ENCODE measurements around the gene PAK1.

PAK1 gene

DNA sequence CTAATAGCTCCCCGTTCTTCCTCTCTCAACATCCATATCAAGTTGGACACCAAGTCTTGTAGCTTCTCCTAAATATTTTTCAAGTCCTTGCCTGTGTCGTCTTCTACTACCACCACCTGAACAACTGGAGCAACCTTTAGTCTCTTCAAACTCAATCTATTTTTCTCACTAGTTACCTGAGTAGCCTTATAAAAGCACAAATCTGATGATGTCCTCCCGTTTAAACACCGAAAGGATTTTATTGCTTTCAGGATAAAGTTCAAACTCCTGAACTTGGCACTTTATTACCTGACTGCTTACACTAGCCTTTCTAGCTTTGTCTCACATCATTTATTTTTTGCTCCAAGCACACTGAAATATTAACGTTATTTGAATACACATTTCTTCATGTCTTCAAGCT is 1.3 kb upstream of the PAK1 start:
- in situ Hi-C loops (cut with MboI; ENCODE audit: low sequenced_read_pairs) = no loop called here

DNA sequence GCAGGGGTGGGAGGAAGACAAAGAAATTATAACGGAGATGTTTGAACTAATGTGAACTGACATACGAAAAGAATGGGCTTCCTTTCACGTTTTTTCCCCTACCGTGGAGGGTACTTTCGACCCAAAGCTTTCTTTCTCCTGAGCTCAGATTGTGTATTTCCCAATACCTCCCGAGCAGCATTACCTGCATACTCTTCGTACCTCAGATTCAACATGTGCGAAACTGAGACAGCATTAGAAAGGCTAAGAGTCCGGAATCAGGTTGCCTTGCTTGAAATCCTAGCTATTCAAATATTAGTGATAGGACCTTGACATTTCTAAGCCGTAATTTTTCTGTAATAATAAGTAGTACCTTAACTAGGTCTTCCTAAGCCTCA is 778 bp upstream of the PAK1 start:
- in situ Hi-C loops (cut with MboI; ENCODE audit: low sequenced_read_pairs) = no loop called here

DNA sequence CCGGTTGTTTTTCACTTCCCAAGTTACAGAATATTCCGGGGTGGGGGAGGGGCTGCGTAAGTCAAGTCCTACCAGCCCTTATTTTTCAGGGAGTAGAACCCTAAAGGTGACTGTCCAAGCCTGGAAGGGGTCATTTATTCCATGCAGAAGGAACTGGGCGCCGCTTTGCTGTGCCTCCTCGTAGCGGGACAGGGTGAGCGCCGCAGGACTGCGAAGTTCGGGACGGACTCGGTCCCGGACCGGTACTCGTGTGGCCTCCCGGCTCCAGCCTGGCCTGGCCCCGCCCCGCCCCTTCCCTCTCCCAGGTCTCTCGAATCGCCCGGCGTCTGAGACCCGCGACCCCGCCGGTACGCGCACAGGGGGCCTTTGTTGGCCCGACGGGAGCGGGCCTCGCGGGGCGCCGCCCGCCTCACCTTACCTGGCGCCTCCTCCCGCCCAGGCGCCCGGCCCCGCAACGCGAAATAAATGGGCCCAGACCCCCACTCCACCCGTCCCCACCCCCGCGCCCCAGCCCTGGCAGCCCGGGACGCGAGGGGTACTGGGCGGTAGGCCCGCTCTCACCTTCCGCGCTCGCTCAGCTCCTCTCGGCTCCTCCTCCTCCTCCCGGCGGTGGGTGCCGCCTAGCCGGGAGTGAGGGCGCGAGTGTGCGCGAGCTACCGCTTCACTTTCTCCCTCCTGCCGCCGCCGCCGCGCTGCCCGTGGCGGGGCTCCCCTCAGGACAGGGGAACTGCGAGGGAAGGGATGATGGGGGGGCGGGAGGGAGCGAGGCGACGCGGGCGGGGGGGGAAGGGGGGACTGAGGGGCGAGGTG is 698 bp downstream of the PAK1 start:
- in situ Hi-C loops (cut with MboI; ENCODE audit: low sequenced_read_pairs) = no loop called here

DNA sequence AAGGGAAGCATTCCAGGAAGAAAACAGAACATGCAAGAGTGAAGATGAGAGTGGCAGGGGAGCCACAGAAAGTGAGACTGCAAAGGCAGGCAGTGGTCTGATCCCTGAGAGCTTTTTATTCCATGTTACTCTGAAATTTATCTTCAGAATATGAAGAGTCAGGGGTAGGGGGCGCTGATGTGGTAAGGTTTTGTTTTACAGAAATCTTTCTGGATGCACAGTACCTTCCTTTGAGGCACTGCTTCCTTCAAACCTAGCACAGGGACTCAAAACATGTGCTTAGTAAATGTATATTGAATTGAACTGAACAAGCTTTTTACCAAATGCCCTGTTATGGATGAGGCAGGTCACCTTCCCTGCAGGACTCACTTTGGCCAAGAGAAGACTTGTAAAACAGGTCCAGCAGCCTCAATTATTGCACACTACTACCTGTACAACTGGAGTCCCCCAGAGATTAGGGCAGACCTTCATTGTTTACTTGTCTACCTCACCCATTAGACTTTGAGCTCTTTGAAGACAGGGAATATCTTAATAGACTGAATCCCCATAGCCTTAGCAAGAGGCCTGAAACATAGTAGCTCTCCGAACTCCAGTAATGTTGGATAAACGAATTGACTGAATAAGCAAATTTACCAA is 2.2 kb downstream of the PAK1 start:
- in situ Hi-C loops (cut with MboI; ENCODE audit: low sequenced_read_pairs) = no loop called here

DNA sequence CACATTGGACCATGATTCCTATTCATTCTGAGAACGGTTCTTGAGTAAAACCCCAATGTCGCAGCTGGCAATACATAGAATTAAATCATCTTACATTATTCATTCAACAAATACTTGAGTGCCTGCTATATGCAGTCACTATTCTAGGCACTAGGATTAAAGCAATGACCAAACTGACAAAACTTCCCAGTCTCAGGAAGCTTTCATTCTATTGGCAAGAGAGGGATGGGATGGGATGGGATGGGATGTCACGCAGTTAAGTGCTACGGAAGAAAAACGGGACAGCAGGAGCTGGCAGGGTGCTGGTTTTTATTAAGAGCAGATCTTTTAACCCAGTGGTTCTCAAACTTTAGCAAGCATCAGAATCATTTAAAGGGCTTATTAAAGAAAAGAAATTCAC is 2.9 kb downstream of the PAK1 start:
- in situ Hi-C loops (cut with MboI; ENCODE audit: low sequenced_read_pairs) = no loop called here

DNA sequence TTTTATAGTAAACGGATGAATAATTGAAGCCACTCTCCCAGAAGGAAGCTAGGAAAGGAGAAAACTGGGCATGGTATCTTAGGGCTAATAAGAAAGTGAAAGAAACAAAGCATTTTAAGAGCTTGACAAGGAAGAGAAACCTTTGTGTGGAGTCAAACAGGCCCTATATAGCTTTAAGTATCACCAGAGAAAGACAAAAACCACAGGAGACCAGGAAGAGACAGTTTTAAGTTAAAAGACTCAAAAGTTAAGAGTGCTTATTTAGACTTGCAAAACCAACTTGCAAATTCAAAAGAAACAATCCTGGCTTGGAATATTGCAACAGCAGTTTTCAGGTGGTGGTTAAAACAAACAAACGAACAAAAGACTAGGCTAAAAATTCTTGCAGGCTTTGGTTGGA is 3.4 kb downstream of the PAK1 start:
- in situ Hi-C loops (cut with MboI; ENCODE audit: low sequenced_read_pairs) = no loop called here

DNA sequence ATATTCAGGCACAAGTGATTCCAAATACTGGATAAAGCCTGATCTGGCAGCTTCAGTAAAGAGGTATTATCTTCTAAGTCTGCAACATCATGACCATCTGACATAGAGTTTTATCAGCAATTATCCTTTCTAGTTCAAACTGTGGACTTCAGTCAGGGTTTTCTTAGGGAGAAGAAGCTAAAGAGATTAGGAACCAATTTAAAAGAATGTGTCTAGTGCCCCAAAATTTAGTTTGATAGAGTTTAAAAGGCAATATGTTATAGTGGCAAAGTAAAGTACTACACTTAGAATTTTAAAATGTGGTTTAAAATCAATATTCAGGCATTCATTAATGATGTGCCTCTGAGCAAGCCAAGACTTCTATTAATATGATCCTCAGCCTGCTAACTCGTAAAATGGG is 5.4 kb downstream of the PAK1 start:
- in situ Hi-C loops (cut with MboI; ENCODE audit: low sequenced_read_pairs) = no loop called here

DNA sequence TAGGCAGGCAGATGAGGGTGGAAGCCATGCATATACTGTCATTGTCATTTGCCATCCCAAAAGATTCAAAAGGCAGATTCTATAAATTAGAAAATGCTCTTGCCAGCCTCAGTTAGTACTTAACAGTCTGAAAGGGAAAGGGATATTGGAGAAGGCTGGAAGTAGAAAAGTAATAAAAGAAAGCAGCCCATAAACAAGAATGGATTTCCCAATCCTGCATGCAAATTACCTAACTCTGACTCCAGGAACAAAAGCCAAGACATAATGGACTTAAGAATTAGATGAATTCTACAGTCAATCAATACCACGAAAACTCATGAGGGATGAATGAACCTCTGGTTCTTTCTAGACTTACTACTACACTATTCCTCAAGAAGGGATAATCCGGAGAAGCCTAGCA is 5.9 kb downstream of the PAK1 start:
- in situ Hi-C loops (cut with MboI; ENCODE audit: low sequenced_read_pairs) = no loop called here

DNA sequence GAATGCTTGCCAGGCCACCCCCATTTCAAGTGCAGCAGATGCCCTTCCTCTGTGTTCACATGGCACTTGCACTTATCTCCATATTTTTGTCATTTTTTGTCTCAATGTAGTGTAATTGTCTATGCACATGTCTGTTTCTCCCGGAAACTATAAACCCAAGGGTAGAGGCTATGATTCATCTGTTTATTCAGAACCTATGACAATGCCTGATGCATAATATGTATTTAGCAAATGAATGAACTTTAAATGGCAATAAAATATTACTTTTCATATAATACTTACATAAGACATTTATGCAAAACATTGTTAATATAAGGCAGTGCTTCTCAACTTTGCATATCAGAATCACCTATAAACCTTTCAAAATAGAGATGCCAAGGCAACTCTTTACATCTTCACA is 6.7 kb downstream of the PAK1 start:
- in situ Hi-C loops (cut with MboI; ENCODE audit: low sequenced_read_pairs) = no loop called here

DNA sequence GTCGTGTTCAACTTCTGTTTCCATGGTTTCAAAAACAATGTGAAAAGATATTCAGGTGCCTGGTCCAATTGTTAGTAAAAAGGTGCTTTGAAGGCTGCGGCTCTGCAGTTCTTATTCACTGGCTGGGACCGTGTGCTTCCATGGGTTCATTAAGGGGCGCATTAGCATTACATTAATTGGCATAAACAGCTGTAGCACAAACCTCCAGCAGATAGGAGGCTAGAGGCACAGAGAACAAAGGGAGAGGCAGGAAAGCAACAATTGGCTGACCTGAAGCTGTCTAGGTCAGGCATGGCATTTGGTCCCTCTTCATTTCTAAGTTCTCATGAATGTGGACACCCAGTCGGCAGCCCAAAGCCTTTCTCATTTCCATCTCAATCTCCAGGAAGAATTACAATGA is 16.6 kb downstream of the PAK1 start:
- in situ Hi-C loops (cut with MboI; ENCODE audit: low sequenced_read_pairs) = no loop called here

DNA sequence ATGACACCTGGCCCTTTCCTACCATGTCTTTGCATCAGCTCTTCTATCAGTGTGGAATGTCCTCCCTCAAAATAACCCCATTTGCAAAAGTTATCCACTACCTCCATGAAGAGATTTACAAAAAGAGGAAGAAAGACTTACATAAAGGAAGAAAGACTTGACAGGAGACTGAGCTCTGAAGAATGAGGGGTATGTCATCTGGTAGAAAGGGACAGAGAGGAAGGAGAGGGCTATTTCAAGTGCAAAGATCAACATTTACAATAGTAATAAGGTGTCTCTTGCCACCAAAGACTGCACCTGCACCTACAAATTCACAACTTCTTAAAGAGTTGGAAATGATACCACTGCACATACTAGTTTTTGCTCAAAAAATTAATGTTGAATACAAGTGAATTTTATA is 18.2 kb downstream of the PAK1 start:
- in situ Hi-C loops (cut with MboI; ENCODE audit: low sequenced_read_pairs) = no loop called here

DNA sequence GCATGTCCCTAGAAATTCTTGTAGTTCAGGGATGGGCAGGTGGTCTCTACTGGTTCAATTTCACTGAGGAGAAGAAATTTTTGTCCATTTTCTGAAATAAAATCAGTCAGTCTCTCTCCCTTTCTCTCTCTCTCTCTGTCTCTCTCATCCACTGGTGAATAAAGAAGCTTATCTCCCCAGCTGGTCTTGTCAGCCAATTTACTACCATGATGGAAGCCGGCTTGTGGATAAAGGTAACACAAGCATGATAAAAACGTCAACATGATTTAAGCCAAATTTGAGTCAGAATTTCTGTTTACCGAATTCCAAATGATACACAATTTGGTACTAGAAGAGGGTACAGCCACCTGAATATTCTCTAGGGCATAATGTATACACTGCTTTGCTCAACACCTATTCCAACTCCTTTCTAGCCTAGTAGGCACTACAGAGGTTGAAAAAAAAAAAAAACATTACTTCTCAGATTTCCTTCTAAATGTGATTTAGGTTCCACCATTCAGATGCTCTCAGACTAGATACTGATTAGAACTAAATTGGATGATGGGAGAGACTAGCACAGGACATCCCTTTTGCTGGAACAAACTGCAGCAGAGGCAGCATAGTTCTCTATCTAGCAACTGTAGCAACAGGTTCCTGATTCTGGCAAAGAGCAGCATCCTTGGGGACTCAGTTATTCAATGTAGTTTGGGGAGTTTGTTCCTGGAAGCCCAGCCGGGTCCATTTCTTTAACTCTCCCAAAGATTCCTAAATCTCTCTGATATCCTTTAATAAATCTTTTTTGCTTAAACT is 18.8 kb downstream of the PAK1 start:
- in situ Hi-C loops (cut with MboI; ENCODE audit: low sequenced_read_pairs) = no loop called here

DNA sequence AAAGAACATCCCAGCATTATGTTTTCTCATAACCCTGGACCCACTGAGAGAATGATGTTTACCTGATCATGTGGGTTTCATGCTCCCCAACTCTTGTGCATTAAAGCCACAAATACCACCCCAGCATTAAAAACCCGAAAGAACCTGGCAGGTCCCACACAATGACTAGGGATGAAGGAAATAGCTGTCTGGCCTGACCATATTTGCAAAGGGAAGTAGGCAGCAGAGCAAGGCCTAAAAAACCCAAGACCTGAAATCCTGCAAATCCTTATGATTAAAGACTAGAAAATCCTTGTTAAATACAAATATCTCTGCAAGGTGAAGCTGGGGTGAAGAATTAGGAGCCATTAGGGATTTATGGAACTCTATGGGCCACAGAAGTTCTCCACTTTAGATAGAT is 23.7 kb downstream of the PAK1 start:
- in situ Hi-C loops (cut with MboI; ENCODE audit: low sequenced_read_pairs) = no loop called here

DNA sequence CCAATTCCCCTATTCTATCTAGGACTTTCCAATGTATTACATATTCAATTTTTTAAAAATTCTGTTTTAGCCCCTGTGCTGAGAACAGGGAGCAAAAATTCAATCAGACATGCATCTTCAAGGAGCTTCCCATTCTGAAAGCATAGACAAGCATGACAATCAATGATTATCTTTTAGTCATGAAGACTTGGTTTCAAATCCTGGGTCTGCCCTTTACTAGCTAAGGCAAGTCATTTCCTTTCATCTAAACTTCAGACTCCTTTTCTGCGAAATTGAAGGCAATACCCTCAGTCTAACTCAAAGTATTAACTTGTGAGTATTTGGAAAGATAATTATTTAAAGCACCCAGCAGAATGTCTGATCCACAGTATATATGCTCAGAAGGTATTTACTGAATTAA is 24.1 kb downstream of the PAK1 start:
- in situ Hi-C loops (cut with MboI; ENCODE audit: low sequenced_read_pairs) = no loop called here

DNA sequence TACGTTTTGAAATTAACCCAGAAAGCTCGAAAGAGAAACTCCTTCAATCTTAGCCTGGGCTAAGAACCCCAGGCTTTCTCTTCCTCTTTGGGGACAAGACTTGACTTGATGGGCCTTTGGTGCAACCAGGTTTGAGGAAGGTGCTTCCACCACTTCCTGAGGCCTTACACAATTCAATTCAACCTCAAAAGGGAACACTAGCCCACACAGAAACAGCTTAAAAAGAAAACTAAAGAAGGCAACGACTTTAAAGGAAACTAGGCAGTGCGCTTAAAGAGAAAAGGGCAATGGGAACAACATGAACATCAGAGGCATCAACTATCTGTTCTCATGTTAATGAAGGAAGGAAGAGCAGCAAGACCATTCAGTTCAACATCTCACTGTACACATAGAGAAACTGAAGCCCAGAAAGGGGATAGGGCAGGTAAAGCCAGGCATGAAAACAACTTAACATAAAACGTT is 24.8 kb downstream of the PAK1 start:
- in situ Hi-C loops (cut with MboI; ENCODE audit: low sequenced_read_pairs) = no loop called here

DNA sequence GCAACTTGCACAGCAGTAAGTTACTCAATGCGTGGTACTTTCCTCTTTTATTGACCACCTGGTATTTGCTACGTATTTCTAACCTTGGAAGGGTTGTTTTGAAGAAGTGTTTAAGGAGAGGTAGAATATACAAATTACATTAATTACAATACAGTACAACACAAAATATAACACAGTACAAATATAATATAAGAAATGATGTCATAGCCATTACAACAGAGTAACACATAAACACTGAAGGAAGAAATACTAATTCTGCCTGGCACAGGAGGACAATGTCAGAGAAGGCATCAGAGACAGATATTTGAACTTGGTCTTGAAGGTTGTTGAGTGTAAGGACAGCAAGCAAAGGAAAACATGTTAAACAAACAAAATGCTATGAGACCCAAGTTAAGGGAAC is 25.6 kb downstream of the PAK1 start:
- in situ Hi-C loops (cut with MboI; ENCODE audit: low sequenced_read_pairs) = no loop called here

DNA sequence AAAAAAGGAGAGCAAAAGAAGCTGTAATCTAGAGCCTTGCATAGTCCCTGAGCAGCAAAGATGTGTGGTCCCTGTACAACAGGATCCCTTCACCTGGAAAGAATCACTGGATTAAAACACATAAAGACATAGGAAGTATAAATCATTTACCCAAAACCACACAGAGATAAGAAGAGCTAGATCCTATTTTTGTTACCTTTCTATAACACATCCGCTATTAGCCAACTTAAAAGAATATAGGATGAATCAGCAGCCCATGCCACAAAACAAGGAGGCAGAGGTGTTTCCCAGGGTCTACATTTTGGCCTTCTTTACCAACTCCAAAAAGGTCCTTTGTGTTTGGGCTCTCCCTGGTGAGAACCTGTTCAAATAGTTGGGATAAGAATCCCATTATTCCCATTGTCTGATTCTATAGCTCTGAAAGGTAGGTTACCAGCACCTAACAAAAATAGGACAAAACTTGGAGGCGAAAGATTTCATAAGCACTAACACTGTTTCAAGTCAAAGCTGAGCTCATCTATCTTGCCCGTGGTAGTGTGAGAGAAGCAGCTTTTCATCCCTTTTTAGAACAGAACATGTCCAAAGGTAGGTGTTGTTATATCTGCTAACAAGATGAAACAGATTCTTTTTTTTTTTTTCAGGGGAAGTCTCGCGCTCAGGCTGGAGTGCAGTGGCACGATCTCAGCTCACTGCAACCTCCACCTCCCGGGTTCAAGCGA is 26.8 kb downstream of the PAK1 start:
- in situ Hi-C loops (cut with MboI; ENCODE audit: low sequenced_read_pairs) = no loop called here

DNA sequence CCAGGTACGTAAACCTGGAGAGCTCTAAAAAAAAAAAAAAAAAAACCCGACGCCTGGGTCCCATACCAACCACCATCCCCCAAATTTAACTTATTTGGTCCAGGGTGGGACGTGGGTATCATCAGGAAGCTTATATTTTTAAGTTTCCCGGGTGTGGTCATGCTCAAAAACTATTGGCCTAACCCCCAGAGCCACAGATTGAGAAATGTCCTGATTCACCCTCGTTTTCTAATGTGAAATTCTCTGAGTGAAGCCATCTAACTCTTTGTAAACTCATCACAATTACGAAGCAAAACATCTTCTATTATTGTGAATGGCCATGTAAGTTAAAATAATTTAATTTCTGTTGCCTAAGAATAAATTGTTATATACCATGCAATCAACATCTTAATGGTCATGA is 29.6 kb downstream of the PAK1 start:
- in situ Hi-C loops (cut with MboI; ENCODE audit: low sequenced_read_pairs) = no loop called here

DNA sequence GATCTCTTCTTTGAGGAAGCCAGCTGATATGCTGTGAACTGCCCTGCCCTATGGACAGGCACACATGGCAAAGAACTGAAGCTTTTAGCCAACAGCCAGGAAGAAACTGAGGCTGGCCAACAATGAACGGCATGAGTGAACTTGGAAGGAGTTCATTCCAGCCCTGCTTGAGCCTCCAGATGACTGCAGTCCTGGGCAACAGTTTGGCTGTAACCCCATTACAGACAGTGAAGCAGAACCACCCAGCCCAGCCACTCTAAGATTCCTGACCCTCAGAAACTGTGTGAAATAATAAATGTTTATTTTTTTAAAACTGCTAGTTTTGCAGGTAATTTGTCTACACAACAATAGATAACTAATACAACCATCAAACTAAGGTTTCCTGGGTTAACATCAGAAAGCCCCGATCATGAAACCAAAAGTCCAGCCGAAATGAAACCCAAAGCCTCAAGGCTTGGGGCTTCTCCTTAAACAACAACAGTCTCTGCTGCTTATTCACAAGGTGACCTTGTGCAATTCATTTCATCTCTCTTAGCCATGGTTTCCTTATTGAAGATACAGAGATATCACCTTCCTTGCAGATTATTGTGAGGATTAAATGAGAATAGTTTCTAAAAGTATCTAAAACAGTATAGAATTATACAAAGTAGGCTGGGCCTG is 31.4 kb downstream of the PAK1 start:
- in situ Hi-C loops (cut with MboI; ENCODE audit: low sequenced_read_pairs) = no loop called here

DNA sequence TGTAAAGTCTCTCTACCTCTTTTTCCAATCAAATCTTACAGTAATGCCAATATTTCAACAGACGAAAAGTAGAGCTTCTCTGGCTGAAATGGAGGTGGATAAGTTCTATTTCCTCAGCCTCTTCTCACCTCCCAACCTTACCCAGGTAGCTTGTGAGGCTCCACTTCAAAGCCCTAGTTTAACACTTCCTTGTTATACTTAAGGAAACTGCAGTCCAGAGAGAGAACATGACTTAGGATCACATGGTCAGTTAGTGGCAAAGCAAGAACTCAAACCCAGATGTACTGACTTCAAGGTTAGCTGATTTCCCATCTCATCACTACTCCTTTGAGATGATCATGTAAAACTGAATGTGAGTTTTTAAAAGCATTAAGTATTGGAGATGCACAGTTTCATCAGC is 32.5 kb downstream of the PAK1 start:
- in situ Hi-C loops (cut with MboI; ENCODE audit: low sequenced_read_pairs) = no loop called here

DNA sequence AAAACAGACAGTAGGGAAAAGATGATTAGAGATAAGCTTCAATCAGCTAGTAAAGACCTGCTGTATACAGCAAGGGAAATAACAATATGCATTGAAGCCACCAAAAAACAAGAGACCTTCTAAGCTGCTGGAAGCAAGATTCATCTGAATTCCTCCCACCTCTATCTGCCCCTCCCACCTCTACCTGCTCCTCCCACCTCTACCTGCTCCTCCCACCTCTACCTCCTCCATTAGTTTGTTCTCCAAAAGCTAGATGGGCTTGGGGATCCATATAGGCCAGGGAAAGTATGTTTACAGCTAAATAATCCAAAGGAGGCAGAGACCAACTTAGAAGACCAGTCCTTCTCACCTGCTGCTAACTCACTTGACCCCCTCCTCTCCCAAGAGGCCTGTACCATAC is 33.2 kb downstream of the PAK1 start:
- in situ Hi-C loops (cut with MboI; ENCODE audit: low sequenced_read_pairs) = no loop called here

Data from HL-60/S4 (cell line).